ENCODE data around the gene PMPCA.

Gene PMPCA

GRCh38 chr9:136437839-136438547 is 27.5 kb downstream of the PMPCA start:
- DNase-seq: no peak

- DNase-seq: no peak
Measured at GRCh38 chr9:136438548-136439480, 28.4 kb downstream of the PMPCA start.

GRCh38 chr9:136439481-136440408 is 29.3 kb downstream of the PMPCA start, which contains the start of gene INPP5E:
Gene INPP5E (minus strand): TSS chr9:136439845. CDS start chr9:136439419, 426 bp downstream.
- DNase-seq: no peak

GRCh38 chr9:136441191-136441680 is 30.8 kb downstream of the PMPCA start:
- DNase-seq: no peak

- no peak for DNase-seq
Measured at GRCh38 chr9:136441681-136442245, 31.3 kb downstream of the PMPCA start.

GRCh38 chr9:136442265-136442664 is 31.8 kb downstream of the PMPCA start:
- no peak for DNase-seq

- DNase-seq: no peak
Measured at GRCh38 chr9:136443087-136443486, 32.6 kb downstream of the PMPCA start.

- DNase-seq: no peak
Measured at GRCh38 chr9:136443687-136444086, 33.2 kb downstream of the PMPCA start.

GRCh38 chr9:136444102-136444501 is 33.6 kb downstream of the PMPCA start:
- no peak for DNase-seq

- no peak for DNase-seq
Measured at GRCh38 chr9:136445799-136446198, 35.3 kb downstream of the PMPCA start.

- DNase-seq: no peak
Measured at GRCh38 chr9:136447173-136447778, 36.8 kb downstream of the PMPCA start.

- no peak for DNase-seq
Measured at GRCh38 chr9:136448655-136449054, 38.2 kb downstream of the PMPCA start.

GRCh38 chr9:136451221-136451877 is 40.9 kb downstream of the PMPCA start:
- no peak for DNase-seq

- no peak for DNase-seq
Measured at GRCh38 chr9:136453326-136453725, 42.9 kb downstream of the PMPCA start.

- DNase-seq: no peak
Measured at GRCh38 chr9:136454026-136454796, 43.8 kb downstream of the PMPCA start.

GRCh38 chr9:136455043-136456002 is 44.9 kb downstream of the PMPCA start:
- no peak for DNase-seq

GRCh38 chr9:136456258-136456657 is 45.8 kb downstream of the PMPCA start:
- DNase-seq: no peak

GRCh38 chr9:136457326-136457725 is 46.9 kb downstream of the PMPCA start:
- DNase-seq: no peak

GRCh38 chr9:136459425-136459824 is 49.0 kb downstream of the PMPCA start:
- no peak for DNase-seq

All from NCI-H1694 (cell line).